B cell (primary cell): ENCODE measurements around the gene PSMD8. TPM values are rescaled to one million over a fixed set of nuclear protein-coding genes. Genes with fewer than 3 reads are reported as not detected.

Source experiments
- ATAC-seq: fragments of 200-7000 bp; cut with Tn5 transposase; one replicate; pipeline ENCODE4 v1.10.0; 2021; ENCODE audit warnings: low read depth, mild to moderate bottlenecking, moderate number of reproducible peaks, moderate library complexity
- CTCF ChIA-PET: fragments of 350-600 bp; sonication (Branson Sonifier 250); formaldehyde crosslinking; loops from one replicate; lab custom pipeline; 2021; ENCODE audit warnings: antibody characterized with exemption, inconsistent platforms; lab: Charles Lee
- POLR2A ChIA-PET: fragments of 350-600 bp; sonication (Branson Sonifier 250); formaldehyde crosslinking; loops from one replicate; lab custom pipeline; 2021; ENCODE audit warnings: antibody characterized with exemption; lab: Charles Lee
- DNase-seq: peaks from one replicate; pipeline ENCODE4 v3.0.0; 2013
- H2AFZ ChIP-seq: 2 replicates; pipeline ENCODE4 v1.6.1; 2012; ENCODE audit warnings: mild to moderate bottlenecking, low read depth, low read length; ENCODE audit not compliant: insufficient read depth, poor library complexity, severe bottlenecking
- H3K27ac ChIP-seq, 2 donors: 1 replicate in 1 of 2; 2 replicates in 1 of 2; pipeline ENCODE4 v1.5.1; 2012 to 2013; ENCODE audit warnings: low read length in 2 of 2, mild to moderate bottlenecking in 2 of 2, moderate library complexity in 1 of 2
- H3K27me3 ChIP-seq, 4 experiments: fragments of 200-600 bp in 1 of 4; sonication (generic) in 1 of 4; replicated peaks in 1 of 4; 1 replicate in 2 of 4; 2 replicates in 2 of 4; pipeline versions ENCODE4 v1.6.1 to v1.7.0; 2013 to 2016; ENCODE audit warnings: low read length in 3 of 4, mild to moderate bottlenecking in 2 of 4, mixed read lengths in 1 of 4, moderate library complexity in 1 of 4; ENCODE audit not compliant: insufficient read depth in 4 of 4, control insufficient read depth in 3 of 4; ENCODE audit errors: control extremely low read depth in 1 of 4
- H3K36me3 ChIP-seq, 2 experiments: replicated peaks in 1 of 2; 1 replicate in 1 of 2; 2 replicates in 1 of 2; pipeline versions ENCODE4 v1.6.1 to v1.7.1; 2013; ENCODE audit warnings: low read length in 1 of 2; ENCODE audit not compliant: insufficient read depth in 2 of 2, control insufficient read depth in 1 of 2; ENCODE audit errors: control extremely low read depth in 1 of 2, extremely low read depth in 1 of 2
- H3K4me1 ChIP-seq, 2 donors: fragments of 200-600 bp in 1 of 2; sonication (generic) in 1 of 2; 1 replicate in 1 of 2; 2 replicates in 1 of 2; pipeline versions ENCODE4 v1.5.1 to v1.6.1; 2013 to 2017; ENCODE audit warnings: low read length in 2 of 2; ENCODE audit not compliant: control insufficient read depth in 2 of 2, insufficient read depth in 2 of 2
- H3K4me2 ChIP-seq: replicated peaks from 2 replicates; pipeline ENCODE3; 2012; ENCODE audit warnings: mild to moderate bottlenecking, low read depth, low read length; ENCODE audit not compliant: poor library complexity, severe bottlenecking
- H3K4me3 ChIP-seq, 5 experiments: fragments of 200-600 bp in 1 of 5; sonication (generic) in 1 of 5; 1 replicate in 3 of 5; 2 replicates in 2 of 5; pipeline versions ENCODE4 v1.5.1 to v1.7.0; 2011 to 2016; ENCODE audit warnings: low read length in 4 of 5, mild to moderate bottlenecking in 4 of 5, low read depth in 2 of 5, control low read depth in 1 of 5, moderate library complexity in 1 of 5; ENCODE audit not compliant: insufficient read depth in 1 of 5; ENCODE audit errors: control extremely low read depth in 1 of 5, extremely low read depth in 1 of 5
- H3K79me2 ChIP-seq: fragments of 200-600 bp; sonication (generic); one replicate; pipeline ENCODE4 v1.6.0; 2016; ENCODE audit warnings: low read length; ENCODE audit not compliant: control insufficient read depth, insufficient read depth
- H3K9ac ChIP-seq: fragments of 200-600 bp; sonication (generic); 2 replicates; pipeline ENCODE4 v1.6.1; 2017; ENCODE audit warnings: mild to moderate bottlenecking, low read length, moderate library complexity
- H3K9me3 ChIP-seq, 3 donors: one replicate each; pipeline versions ENCODE4 v1.6.1 to v1.7.1; 2013; ENCODE audit warnings: low read length in 2 of 3; ENCODE audit not compliant: control insufficient read depth in 2 of 3, insufficient read depth in 1 of 3; ENCODE audit errors: control extremely low read depth in 1 of 3
- H4K20me1 ChIP-seq: 2 replicates; pipeline ENCODE4 v1.6.0; 2012; ENCODE audit warnings: mild to moderate bottlenecking, low read length; ENCODE audit not compliant: insufficient read depth, control insufficient read depth, poor library complexity, severe bottlenecking
- H3K27ac Mint-ChIP-seq: one replicate; pipeline ENCODE4 v1.8.0; 2021; ENCODE audit warnings: mixed read lengths
- H3K27me3 Mint-ChIP-seq: one replicate; pipeline ENCODE4 v1.8.0; 2021; ENCODE audit warnings: mixed read lengths
- H3K4me1 Mint-ChIP-seq: one replicate; pipeline ENCODE4 v1.8.0; 2021; ENCODE audit warnings: mixed read lengths
- H3K4me3 Mint-ChIP-seq: one replicate; pipeline ENCODE4 v1.8.0; 2021; ENCODE audit warnings: mixed read lengths
- H3K9me3 Mint-ChIP-seq: one replicate; pipeline ENCODE4 v1.8.0; 2022; ENCODE audit warnings: mixed read lengths; ENCODE audit not compliant: insufficient read depth
- EZH2 ChIP-seq: IDR thresholded peaks from 2 replicates; pipeline ENCODE4 v1.6.1; 2012; ENCODE audit warnings: borderline replicate concordance, low read depth, mild to moderate bottlenecking, moderate library complexity, low read length; ENCODE audit not compliant: insufficient read depth, poor library complexity, severe bottlenecking
- WGBS: methylation state at CpG from one replicate; pipeline ENCODE4 v1.1.5; 2013; ENCODE audit warnings: missing lambda C conversion rate; ENCODE audit not compliant: insufficient coverage; 5-methylcytosine and 5-hydroxymethylcytosine counted together
- intact Hi-C: fragments of 100-400 bp; cut with micrococcal nuclease; formaldehyde crosslinking; loops from one replicate; pipeline ENCODE4 v1.10.0; 2022
- polyA plus RNA-seq: library from polyadenylated mRNA; depleted of rRNA; stranded (reverse); fragments of >200 nt; gene quantifications from 2 replicates; pipeline ENCODE4 v1.2.3, GENCODE V29; 2012
- total RNA-seq, 2 donors: library from RNA; stranded (reverse); fragments of 120-200 nt in 1 of 2; gene quantifications; 1 replicate in 1 of 2; 2 replicates in 1 of 2; pipeline versions ENCODE4 v1.2.3 to v1.2.4, GENCODE V29; 2013 to 2022
- TF ChIP-seq, protein P1 (sequence below): fragments of 200-600 bp; IDR thresholded peaks from one replicate; pipeline ENCODE4 v1.8.0; 2022; ENCODE audit warnings: antibody characterized with exemption, mild to moderate bottlenecking

PSMD8 gene
- total and polyA plus RNA-seq, 2 donors (not counting 1 experiment from before 2014, with no cell fraction given): 88.1 to 122 TPM

- H4K20me1 ChIP-seq: peaks cover 11% of the 10 kb centered on the region
- H3K4me2 ChIP-seq: no peak overlapping the region
- POLR2A ChIA-PET: no interaction called here
- Mint-ChIP-seq H3K9me3 (no peaks in the 10 kb centered on the region), H3K4me3 (no peak overlapping the region), H3K27ac (no peak overlapping the region), H3K4me1 (peaks cover 36% of the 10 kb centered on the region), H3K27me3 (peaks cover 45% of the 10 kb centered on the region)
- H2AFZ ChIP-seq: no peak overlapping the region
- WGBS: 72% methylated on average over 3 of the region's 8 CpGs
- peak; percentile 15 for DNase-seq
- no peaks in the 10 kb centered on the region for H3K79me2 ChIP-seq
- CTCF ChIA-PET: interaction anchor here (0.8 kb wide), 1 partner anchor 11 kb away, joined by 3 read pairs; the partner anchor contains the start of gene FAM98C
- no peak overlapping the region for H3K9ac ChIP-seq
- H3K4me1 ChIP-seq: peaks cover 40% of the 10 kb centered on the region in 2 donors
- H3K4me3 ChIP-seq: no peak overlapping the region
- no peak for TF ChIP-seq EZH2
- TF ChIP-seq, protein P1, sequence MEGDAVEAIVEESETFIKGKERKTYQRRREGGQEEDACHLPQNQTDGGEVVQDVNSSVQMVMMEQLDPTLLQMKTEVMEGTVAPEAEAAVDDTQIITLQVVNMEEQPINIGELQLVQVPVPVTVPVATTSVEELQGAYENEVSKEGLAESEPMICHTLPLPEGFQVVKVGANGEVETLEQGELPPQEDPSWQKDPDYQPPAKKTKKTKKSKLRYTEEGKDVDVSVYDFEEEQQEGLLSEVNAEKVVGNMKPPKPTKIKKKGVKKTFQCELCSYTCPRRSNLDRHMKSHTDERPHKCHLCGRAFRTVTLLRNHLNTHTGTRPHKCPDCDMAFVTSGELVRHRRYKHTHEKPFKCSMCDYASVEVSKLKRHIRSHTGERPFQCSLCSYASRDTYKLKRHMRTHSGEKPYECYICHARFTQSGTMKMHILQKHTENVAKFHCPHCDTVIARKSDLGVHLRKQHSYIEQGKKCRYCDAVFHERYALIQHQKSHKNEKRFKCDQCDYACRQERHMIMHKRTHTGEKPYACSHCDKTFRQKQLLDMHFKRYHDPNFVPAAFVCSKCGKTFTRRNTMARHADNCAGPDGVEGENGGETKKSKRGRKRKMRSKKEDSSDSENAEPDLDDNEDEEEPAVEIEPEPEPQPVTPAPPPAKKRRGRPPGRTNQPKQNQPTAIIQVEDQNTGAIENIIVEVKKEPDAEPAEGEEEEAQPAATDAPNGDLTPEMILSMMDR: no peak
- H3K36me3 ChIP-seq: no peaks in the 10 kb centered on the region
- H3K27ac ChIP-seq: no peak overlapping the region
- intact Hi-C loops: no loop called here
- peaks cover 0 to 54% (median 24%) of the 10 kb centered on the region in 4 experiments for H3K27me3 ChIP-seq
- ATAC-seq: no peak
- peaks cover 0 to 21% (median 0%) of the 10 kb centered on the region in 3 donors for H3K9me3 ChIP-seq
Measured at GRCh38 chr19:38391911-38392464, 17.6 kb downstream of the PSMD8 start.

GRCh38 chr19:38392707-38393308 lies 18.4 kb downstream of the PSMD8 start:
- Mint-ChIP-seq H3K27ac (no peak overlapping the region), H3K9me3 (no peaks in the 10 kb centered on the region), H3K4me1 (peaks cover 29% of the 10 kb centered on the region), H3K27me3 (peaks cover 45% of the 10 kb centered on the region), H3K4me3 (no peak overlapping the region)
- H3K4me2 ChIP-seq: no peak overlapping the region
- peaks cover 0 to 49% (median 24%) of the 10 kb centered on the region in 4 experiments for H3K27me3 ChIP-seq
- no peak for TF ChIP-seq EZH2
- TF ChIP-seq, protein P1: no peak
- H3K4me1 ChIP-seq: peaks cover 31 to 32% of the 10 kb centered on the region in 2 donors
- ATAC-seq (no peak), DNase-seq (no peak)
- peaks cover 3% of the 10 kb centered on the region for H4K20me1 ChIP-seq
- H3K79me2 ChIP-seq: no peaks in the 10 kb centered on the region
- CTCF ChIA-PET: interaction anchor here (0.8 to 2.1 kb wide), 2 partner anchors 10 kb away, joined by 3 to 9 read pairs; partner anchors contain the start of gene FAM98C
- H3K4me3 ChIP-seq: no peak overlapping the region
- no peak overlapping the region for H2AFZ ChIP-seq
- H3K9ac ChIP-seq: no peak overlapping the region
- POLR2A ChIA-PET: no interaction called here
- WGBS: 87% methylated on average over 6 of the region's 6 CpGs
- no peak overlapping the region for H3K27ac ChIP-seq
- intact Hi-C loops: no loop called here
- no peaks in the 10 kb centered on the region for H3K36me3 ChIP-seq
- H3K9me3 ChIP-seq: peaks cover 0 to 12% (median 0%) of the 10 kb centered on the region in 3 donors
